ENCODE results near the gene SIL1. TPM values are rescaled to one million over a fixed set of nuclear protein-coding genes. Genes with fewer than 3 reads are reported as not detected.

The SIL1 gene
- total and polyA plus RNA-seq, 2 of the 8 experiments (the other 6 are each of a cell fraction or from before 2014, with no cell fraction given): 8.3 to 12.8 TPM

DNA sequence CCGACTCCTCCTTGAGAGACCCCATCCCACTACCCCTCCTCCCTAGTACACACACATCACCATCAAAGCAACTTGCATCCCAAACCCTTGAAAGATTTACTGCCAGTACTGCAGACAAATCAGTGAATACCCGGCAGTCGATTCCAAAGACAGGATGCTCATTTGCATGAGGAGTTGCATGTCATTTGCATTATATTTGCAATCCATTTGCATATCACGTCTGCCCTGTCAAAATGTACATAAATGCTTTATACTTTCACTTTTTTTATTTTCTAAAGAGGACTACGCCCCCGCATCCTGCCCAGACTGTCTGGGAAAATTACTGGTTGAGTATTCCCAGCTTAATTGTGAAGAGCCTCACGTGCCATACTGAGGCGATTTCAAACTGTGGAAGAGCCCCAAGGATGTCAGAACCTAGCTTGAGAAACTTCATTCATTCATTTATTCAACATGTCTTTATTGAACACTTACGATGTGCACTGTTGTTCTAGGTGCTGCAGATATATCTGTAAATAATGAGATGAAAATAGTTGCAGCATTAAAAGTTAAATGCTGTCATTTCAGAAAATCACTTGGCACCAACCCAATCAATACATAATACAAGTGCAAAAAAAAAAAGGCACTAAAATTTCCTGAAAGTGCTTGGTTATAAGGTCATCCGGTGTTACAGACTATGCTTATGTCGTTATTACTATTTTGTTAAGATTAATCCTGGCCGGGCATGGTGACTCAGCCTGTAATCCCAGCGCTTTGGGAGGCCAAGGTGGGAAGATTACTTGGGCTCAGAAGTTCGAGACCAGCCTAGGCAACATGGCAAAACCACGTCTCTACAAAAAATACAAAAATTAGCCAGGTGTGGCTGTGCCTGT, 17.2 kb upstream of the SIL1 start (continued):
- TF ChIP-seq PHF8 (conservative IDR thresholded peaks at IDR 0.05; ENCODE audit: low read depth, low read length): no peak
- TF ChIP-seq ASH2L (IDR thresholded peaks at IDR 0.05; ENCODE audit: low read length): no peak
- TF ChIP-seq CBX8 (IDR thresholded peaks at IDR 0.05; ENCODE audit: borderline replicate concordance, low read depth, low read length): no peak
- TF ChIP-seq NANOG (IDR thresholded peaks at IDR 0.05; ENCODE audit: insufficient read depth, low read depth, low read length, poor library complexity, severe bottlenecking): no peak
- TF ChIP-seq BCL11A (IDR thresholded peaks at IDR 0.05; ENCODE audit: low read depth in 2 of 2, low read length in 2 of 2): no peak
- no peak for TF ChIP-seq TAF7 (optimal IDR thresholded peaks at IDR 0.05; ENCODE audit: borderline replicate concordance, low read depth, low read length)
